HepG2 (cell line): ENCODE data around the gene ZFPM1. TPM values are rescaled to one million over a fixed set of nuclear protein-coding genes. Genes with fewer than 3 reads are reported as not detected.

Experiments
- CHCHD3 ChIP-seq: sonication (generic); formaldehyde crosslinking; IDR thresholded peaks from 2 replicates; pipeline ENCODE4 v1.8.0; 2022; ENCODE audit warnings: mild to moderate bottlenecking, missing genetic modification reagents, moderate library complexity
- ERF ChIP-seq: IDR thresholded peaks from 2 replicates; pipeline ENCODE4 v1.6.1; 2018; ENCODE audit warnings: missing biosample characterization, missing genetic modification reagents
- GRHL1 ChIP-seq: sonication (generic); formaldehyde crosslinking; conservative IDR thresholded peaks from 2 replicates; pipeline ENCODE4 v1.8.0; 2022; ENCODE audit warnings: missing genetic modification reagents
- HOXA5 ChIP-seq: sonication (generic); formaldehyde crosslinking; IDR thresholded peaks from 2 replicates; pipeline ENCODE4 v1.4.0; 2020; ENCODE audit warnings: missing genetic modification reagents
- MYC ChIP-seq: sonication (generic); formaldehyde crosslinking; IDR thresholded peaks from 2 replicates; pipeline ENCODE4 v1.9.0; 2021; ENCODE audit warnings: missing genetic modification reagents, borderline replicate concordance
- PRDM15 ChIP-seq: sonication (generic); formaldehyde crosslinking; IDR thresholded peaks from 2 replicates; pipeline ENCODE4 v1.4.0; 2020; ENCODE audit warnings: missing genetic modification reagents
- SAP130 ChIP-seq: IDR thresholded peaks from 2 replicates; pipeline ENCODE4 v1.6.1; 2016; ENCODE audit warnings: low read depth
- SOX6 ChIP-seq, 2 experiments: fragments of 450-650 bp in 1 of 2; sonication (generic) in 1 of 2; formaldehyde crosslinking in 1 of 2; IDR thresholded peaks; 2 replicates each; pipeline versions ENCODE4 v1.4.0 to v1.6.1; 2017 to 2020; ENCODE audit warnings: antibody characterized with exemption in 1 of 2, mild to moderate bottlenecking in 1 of 2, missing genetic modification reagents in 1 of 2
- ZNF367 ChIP-seq: sonication (generic); formaldehyde crosslinking; IDR thresholded peaks from 2 replicates; pipeline ENCODE4 v1.4.0; 2020; ENCODE audit warnings: missing genetic modification reagents, borderline replicate concordance
- ZNF431 ChIP-seq: sonication (generic); formaldehyde crosslinking; IDR thresholded peaks from 2 replicates; pipeline ENCODE4 v1.9.0; 2022; ENCODE audit warnings: missing genetic modification reagents, low read depth, mild to moderate bottlenecking, borderline replicate concordance
- ZNF513 ChIP-seq: sonication (generic); formaldehyde crosslinking; conservative IDR thresholded peaks from 2 replicates; pipeline ENCODE4 v1.5.0; 2020; ENCODE audit warnings: missing genetic modification reagents
- ZNF616 ChIP-seq: sonication (generic); formaldehyde crosslinking; IDR thresholded peaks from 2 replicates; pipeline ENCODE4 v1.5.0; 2020; ENCODE audit warnings: low read depth, mild to moderate bottlenecking, missing genetic modification reagents
- polyA plus RNA-seq, 8 experiments: library from polyadenylated mRNA; depleted of rRNA in 3 of 8; stranded (reverse) in 7 of 8; unstranded in 1 of 8; fragments of >200 nt; fragmentation: Illumina TruSeq in 4 of 8; extraction: Trizol in 4 of 8; gene quantifications; 2 replicates each; pipeline versions ENCODE4 v1.2.1 to v1.2.3, GENCODE V29; 2011 to 2016; ENCODE audit warnings: low read depth in 4 of 8, missing spikeins in 1 of 8, mixed read lengths in 1 of 8; ENCODE audit not compliant: insufficient read depth in 1 of 8
- total RNA-seq, 5 experiments: library from RNA; depleted of rRNA; stranded (reverse); fragments of >200 nt; fragmentation: Illumina TruSeq; extraction: Trizol; gene quantifications; 2 replicates each; pipeline ENCODE4 v1.2.3, GENCODE V29; 2016; ENCODE audit warnings: low read depth in 1 of 5
- TF ChIP-seq, protein P1 (sequence below): IDR thresholded peaks from 2 replicates; pipeline ENCODE4 v1.6.1; 2012; ENCODE audit warnings: low read depth, low read length, improper control_type of control experiment
- TF ChIP-seq, protein P2 (sequence below): sonication (generic); formaldehyde crosslinking; IDR thresholded peaks from 2 replicates; pipeline ENCODE4 v1.4.0; 2020; ENCODE audit warnings: mild to moderate bottlenecking, missing genetic modification reagents, borderline replicate concordance
- TF ChIP-seq, protein P3 (sequence below): sonication (generic); formaldehyde crosslinking; IDR thresholded peaks from 2 replicates; pipeline ENCODE4 v1.5.0; 2020; ENCODE audit warnings: mild to moderate bottlenecking, low read depth, missing genetic modification reagents, borderline replicate concordance

Gene ZFPM1
- total and polyA plus RNA-seq, 2 of the 13 experiments (the other 11 are each of a cell fraction or from before 2014, with no cell fraction given) = 1.3 to 3.8 TPM

- TF ChIP-seq, protein P1, sequence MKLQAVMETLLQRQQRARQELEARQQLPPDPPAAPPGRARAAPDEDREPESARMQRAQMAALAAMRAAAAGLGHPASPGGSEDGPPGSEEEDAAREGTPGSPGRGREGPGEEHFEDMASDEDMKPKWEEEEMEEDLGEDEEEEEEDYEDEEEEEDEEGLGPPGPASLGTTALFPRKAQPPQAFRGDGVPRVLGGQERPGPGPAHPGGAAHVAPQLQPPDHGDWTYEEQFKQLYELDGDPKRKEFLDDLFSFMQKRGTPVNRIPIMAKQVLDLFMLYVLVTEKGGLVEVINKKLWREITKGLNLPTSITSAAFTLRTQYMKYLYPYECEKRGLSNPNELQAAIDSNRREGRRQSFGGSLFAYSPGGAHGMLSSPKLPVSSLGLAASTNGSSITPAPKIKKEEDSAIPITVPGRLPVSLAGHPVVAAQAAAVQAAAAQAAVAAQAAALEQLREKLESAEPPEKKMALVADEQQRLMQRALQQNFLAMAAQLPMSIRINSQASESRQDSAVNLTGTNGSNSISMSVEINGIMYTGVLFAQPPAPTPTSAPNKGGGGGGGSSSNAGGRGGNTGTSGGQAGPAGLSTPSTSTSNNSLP = peak; percentile 97
- TF ChIP-seq ZNF513 (CRISPR knock-in tag) (no peak), CHCHD3 (CRISPR knock-in tag) (peak; percentile 100), ZNF431 (CRISPR knock-in tag) (peak; percentile 100), ERF (CRISPR knock-in tag) (peak; percentile 100), SAP130 (CRISPR knock-in tag) (peak; percentile 99), ZNF616 (CRISPR knock-in tag) (peak; percentile 100), PRDM15 (CRISPR knock-in tag) (peak; percentile 94), ZNF367 (CRISPR knock-in tag) (peak; percentile 100), GRHL1 (CRISPR knock-in tag) (peak; percentile 98), HOXA5 (CRISPR knock-in tag) (peak; percentile 100), SOX6 (IDR thresholded peaks at IDR 0.05) (no peak), SOX6 (CRISPR knock-in tag; IDR thresholded peaks at IDR 0.05) (peak; percentile 97), MYC (CRISPR knock-in tag) (peak; percentile 99)
- TF ChIP-seq, protein P2, sequence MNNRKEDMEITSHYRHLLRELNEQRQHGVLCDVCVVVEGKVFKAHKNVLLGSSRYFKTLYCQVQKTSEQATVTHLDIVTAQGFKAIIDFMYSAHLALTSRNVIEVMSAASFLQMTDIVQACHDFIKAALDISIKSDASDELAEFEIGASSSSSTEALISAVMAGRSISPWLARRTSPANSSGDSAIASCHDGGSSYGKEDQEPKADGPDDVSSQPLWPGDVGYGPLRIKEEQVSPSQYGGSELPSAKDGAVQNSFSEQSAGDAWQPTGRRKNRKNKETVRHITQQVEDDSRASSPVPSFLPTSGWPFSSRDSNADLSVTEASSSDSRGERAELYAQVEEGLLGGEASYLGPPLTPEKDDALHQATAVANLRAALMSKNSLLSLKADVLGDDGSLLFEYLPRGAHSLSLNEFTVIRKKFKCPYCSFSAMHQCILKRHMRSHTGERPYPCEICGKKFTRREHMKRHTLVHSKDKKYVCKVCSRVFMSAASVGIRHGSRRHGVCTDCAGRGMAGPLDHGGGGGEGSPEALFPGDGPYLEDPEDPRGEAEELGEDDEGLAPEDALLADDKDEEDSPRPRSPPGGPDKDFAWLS (CRISPR knock-in tag) = peak; percentile 94
- TF ChIP-seq, protein P3, sequence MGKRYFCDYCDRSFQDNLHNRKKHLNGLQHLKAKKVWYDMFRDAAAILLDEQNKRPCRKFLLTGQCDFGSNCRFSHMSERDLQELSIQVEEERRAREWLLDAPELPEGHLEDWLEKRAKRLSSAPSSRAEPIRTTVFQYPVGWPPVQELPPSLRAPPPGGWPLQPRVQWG = peak; percentile 98
These were observed 35.1 kb downstream of the ZFPM1 start (continued) for GRCh38 chr16:88487920-88488851.
